Gastrocnemius medialis (tissue), 4 donors: ENCODE data around the gene TARM1.

Experiments
- CTCF ChIP-seq, 5 experiments: fragments of 450-650 bp in 3 of 5; fragments of 200-600 bp in 2 of 5; sonication (generic) in 2 of 5; IDR thresholded peaks in 4 of 5; conservative IDR thresholded peaks in 1 of 5; 1 replicate in 4 of 5; 2 replicates in 1 of 5; pipeline ENCODE4 v1.5.1; 2016 to 2019; ENCODE audit warnings: antibody characterized with exemption in 5 of 5, mild to moderate bottlenecking in 3 of 5, moderate library complexity in 3 of 5
- POLR2A ChIP-seq, 2 donors: fragments of 450-650 bp; IDR thresholded peaks; one replicate each; pipeline ENCODE4 v1.6.1; 2017; ENCODE audit warnings: antibody characterized with exemption in 2 of 2, mild to moderate bottlenecking in 2 of 2, moderate library complexity in 2 of 2

GRCh38 chr19:54124393-54124792, 43.2 kb upstream of the TARM1 start:
- TF ChIP-seq CTCF (IDR thresholded peaks at IDR 0.05 in 4 of 5, conservative IDR thresholded peaks at IDR 0.05 in 1 of 5) (no peak), POLR2A (IDR thresholded peaks at IDR 0.05) (no peak)
